H54 (cell line): ENCODE data around the gene NRXN2.

Source experiments
- DNase-seq: peaks from one replicate; pipeline ENCODE4 v3.0.0; 2011; ENCODE audit warnings: low spot score, mixed read lengths; ENCODE audit not compliant: insufficient read length
- FAIRE-seq: peaks from 3 replicates; lab custom pipeline; 2011; peaks lifted over from hg19 to GRCh38; lab: Jason Lieb, UNC
- POLR2A ChIP-seq: IDR thresholded peaks from 2 replicates; pipeline ENCODE4 v1.6.1; 2011; ENCODE audit warnings: low read depth, mild to moderate bottlenecking, low read length

NRXN2 gene

DNA sequence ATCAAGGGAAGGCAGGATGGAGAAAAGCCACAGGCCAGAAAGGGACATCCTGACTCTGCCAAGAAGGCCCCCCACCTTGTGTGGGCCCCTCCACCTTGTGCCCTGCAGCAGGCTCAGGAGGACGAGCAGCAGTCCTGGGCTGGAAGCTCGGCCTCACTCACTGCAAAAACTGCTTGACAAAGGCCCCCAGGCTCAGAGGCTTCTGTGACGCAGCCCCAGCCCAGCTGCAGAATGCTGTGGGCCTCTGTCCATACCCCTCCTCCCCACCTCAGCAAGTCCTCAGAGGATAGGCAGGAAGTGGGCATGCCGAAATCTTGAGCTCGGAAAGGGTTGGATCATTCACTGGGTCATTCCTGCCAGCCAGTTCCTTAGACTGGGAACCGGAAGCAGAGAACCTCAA is 61.9 kb downstream of the NRXN2 start:
- FAIRE-seq (no peak), DNase-seq (no peak)
- TF ChIP-seq POLR2A, result no peak

GRCh38 chr11:64660706-64661105 is 62.3 kb downstream of the NRXN2 start:
- DNase-seq, result no peak
- TF ChIP-seq POLR2A, result no peak
- FAIRE-seq, result no peak

DNA sequence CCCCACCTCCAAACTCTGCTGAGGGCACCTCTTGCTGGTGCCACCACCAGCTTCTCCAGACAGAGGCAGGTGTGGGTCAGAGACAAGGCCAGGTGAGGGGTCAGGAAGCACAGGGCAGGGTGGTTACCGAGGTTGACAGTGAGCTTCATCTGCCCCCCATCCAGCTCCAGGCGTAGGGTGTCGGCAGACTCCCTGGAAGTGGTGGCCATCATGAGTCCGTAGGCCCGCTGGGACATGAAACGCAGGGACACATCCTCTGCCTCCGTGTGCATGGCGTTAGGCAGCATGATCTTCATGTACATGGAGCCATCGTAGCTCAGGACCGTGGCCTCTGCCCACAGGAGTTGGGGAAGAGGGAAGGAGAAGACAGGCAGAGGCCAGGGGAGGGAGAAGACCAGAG is 62.8 kb downstream of the NRXN2 start:
- TF ChIP-seq POLR2A, result no peak
- DNase-seq (no peak), FAIRE-seq (no peak)

- FAIRE-seq (peak; percentile 57), DNase-seq (peak; percentile 79)
- TF ChIP-seq POLR2A, result peak; percentile 29; the same call in 1 of the 2 replicates
Measured at GRCh38 chr11:64659417-64660144, 63.4 kb downstream of the NRXN2 start.

DNA sequence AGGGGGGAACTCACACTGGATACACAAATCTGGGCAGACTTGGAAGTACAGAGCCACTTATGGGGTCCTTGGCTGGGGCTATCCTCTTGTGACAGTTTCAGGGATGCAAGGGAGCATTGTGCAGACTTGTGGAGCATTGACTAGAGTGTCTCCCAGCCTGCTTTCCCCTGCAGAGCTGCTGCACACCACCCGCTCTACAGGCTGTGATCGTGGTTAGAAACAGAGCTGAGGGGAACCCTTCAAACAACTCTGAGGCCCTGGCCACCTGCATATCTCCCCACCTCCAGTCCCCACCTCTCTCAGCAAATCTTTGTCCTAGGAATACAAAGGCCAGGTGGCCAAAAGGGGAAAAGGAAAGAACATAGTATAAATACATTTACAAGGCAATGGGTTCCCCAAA is 64.7 kb downstream of the NRXN2 start:
- FAIRE-seq (no peak), DNase-seq (no peak)
- TF ChIP-seq POLR2A, result no peak

DNA sequence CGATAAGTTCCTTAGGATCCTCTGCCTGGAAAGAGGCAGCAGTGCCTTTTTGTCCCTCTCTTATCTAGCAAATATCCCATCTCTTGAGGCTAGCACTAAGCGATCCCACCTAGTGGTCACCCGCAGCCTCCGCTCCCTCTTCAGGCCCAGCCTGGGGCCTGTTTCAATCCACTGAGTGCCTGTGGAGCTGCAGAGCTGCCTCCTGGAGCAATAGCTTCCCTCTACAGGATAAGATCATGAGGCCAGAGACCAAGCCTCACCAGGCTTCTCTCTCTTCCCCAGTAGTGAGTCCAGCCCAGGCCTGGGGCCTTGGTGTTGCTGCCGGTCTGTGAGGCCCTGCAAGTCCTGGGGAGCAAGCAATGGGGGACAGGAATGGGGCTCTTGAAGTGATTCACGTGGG is 66.1 kb downstream of the NRXN2 start:
- no peak for FAIRE-seq
- TF ChIP-seq POLR2A, result no peak
- no peak for DNase-seq

GRCh38 chr11:64655941-64656601 is 66.9 kb downstream of the NRXN2 start:
- TF ChIP-seq POLR2A, result no peak
- no peak for FAIRE-seq
- no peak for DNase-seq

DNA sequence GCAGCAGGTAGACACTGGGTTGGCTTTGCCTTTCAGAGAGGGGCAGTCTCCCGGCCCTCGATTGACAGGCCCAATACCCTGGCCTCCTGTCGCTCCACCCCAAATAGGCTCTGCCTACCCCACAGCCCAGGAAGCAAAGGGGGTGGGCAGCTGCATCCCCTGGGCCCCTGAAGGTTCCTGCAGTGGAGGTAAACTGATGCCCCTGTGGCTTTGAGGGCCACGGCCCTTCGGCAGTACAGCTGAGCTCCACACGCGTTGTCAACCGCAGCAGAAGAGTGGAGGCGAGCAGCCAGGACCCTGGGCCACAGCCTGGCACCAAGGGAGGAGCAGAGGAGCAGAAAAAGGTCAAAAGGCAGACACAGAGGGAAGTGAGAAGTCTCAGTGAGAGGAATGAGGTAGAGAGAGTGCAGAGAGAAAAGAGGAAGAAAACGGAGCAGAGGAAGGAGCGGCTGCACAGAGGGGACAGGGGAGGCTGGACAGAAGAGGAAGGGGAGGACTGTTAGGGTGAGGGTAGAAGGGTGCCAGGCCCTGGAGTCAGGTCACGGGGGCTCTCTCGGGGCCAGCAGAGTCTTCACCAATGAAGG is 67.9 kb downstream of the NRXN2 start:
- DNase-seq (no peak), FAIRE-seq (no peak)
- TF ChIP-seq POLR2A, result no peak

DNA sequence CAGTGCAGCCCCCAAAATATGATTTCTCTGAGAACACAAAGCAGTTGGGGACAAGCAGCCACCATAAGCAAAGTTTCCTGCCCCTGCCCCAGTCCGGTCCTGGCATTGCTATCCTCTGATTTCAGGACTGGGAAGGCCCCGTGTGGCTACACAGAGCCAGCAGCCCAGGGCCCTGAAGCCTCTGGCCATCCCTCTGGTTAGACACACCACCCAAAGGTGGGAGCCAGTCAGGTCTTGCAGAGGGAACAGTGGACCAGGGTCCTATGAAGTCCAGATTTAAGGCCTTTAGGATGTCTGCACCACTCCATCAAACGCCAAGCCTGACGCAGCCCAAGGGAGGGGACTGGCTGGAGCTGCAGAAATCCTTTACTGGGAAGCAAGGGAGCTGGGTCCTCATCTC is 68.6 kb downstream of the NRXN2 start:
- no peak for TF ChIP-seq POLR2A
- FAIRE-seq (no peak), DNase-seq (no peak)

DNA sequence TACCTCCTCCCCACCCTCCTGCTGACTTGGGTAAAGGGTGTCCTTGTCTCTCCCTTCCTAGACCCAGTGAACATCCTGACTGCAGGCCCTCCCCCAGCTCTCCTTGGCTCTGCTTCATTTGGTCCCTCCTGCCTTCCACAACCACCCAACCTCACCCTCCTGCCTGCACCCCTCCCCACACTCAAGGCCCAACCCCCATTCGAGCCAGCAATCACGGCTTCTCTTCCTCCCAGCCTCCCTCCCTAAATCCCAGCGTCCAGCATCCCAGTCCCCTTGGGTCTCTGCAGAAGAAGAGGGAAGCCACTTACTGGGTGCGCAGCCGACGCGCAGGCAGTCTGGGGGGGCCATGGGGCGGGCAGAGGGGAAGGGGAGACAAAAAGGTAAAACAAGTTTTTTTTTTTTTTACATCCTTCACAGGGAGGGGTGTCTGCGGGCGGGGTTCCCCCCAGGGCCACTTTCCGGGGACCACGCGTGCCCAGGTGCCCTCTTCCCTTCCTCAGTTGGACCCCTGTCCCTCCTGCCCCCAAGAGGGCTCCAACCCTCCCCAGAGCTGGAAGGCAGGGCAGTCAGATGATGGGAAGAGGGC is 69.5 kb downstream of the NRXN2 start:
- FAIRE-seq (no peak), DNase-seq (no peak)
- TF ChIP-seq POLR2A, result no peak

DNA sequence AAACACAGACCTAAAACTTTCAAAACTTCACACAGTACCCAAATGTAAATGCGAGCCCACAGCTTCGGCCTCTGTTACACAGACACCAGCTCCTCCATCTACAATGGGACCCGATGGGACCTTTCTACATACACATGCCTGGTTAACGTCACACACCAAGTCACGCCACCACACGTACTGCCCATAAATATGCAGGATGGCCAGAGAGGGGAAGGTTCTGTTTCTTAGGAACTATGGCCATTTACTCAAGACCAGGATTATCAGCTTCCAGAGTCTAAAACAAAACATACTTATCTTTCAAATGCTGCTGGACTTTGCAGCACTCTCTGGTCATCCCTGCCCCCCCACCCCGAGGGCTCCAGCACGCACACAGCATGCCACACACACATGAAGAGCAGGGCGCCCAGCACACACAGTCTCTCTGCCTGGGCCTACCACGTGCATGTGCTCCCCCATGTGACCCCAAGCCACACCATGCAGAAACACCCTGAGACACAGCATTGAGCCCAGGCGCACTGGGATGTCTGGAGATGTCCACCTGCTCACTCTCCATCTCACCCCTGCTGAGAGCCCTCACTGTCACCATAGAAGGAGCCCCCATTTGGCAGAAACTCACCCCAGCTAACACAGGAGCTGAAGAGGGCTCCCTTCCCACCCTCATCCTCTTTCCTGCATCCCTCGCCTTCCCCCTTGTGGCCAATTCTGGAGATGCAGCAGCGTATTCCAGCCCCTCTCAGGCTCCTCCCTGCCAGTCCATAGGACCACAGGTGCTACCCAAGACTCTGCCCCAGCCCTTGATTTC is 70.2 kb downstream of the NRXN2 start:
- TF ChIP-seq POLR2A, result no peak
- DNase-seq, result peak; percentile 85
- no peak for FAIRE-seq

GRCh38 chr11:64650923-64651523 is 72.0 kb downstream of the NRXN2 start:
- peak; percentile 59 for DNase-seq
- no peak for FAIRE-seq
- TF ChIP-seq POLR2A, result no peak

DNA sequence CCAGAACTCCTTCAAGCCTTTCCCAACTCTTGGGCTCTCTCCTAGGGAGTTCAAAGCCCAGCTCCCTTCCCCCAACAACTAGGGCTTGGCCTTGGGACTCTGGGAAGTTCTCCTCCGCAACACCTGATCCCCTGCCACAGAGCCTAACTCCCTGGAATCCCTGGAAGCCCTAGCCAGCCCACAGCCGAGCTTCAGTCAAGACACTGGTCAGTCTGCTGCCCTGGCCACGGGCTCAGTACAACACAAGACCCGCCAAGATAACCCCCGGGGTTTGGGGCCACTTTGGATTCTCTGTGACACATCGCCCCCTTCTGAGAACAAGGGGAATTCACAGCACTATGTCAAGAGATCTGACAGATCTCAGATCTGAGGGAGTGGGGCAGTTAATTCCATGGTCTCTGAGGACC is 73.7 kb downstream of the NRXN2 start:
- TF ChIP-seq POLR2A, result no peak
- FAIRE-seq (no peak), DNase-seq (no peak)
